ENCODE measurements around the gene ANKRD16. TPM values are rescaled to one million over a fixed set of nuclear protein-coding genes. Genes with fewer than 3 reads are reported as not detected.
"Not testable (repeated sequence)": the region's sequence is repeated elsewhere in the genome, so short reads cannot be mapped to it uniquely, and the experiment has no call there.

Gene ANKRD16
- total and polyA plus RNA-seq, 9 donors, result 6.6 to 15.3 (median 9.6) TPM

- no peak for DNase-seq
- Histone ChIP-seq H3K27me3 (no peaks in the 10 kb centered on the region), H3K27ac (no peak overlapping the region), H3K4me1 (ENCODE audit: insufficient read depth) (no peaks in the 10 kb centered on the region), H3K36me3 (no peaks in the 10 kb centered on the region), H3K9me3 (no peaks in the 10 kb centered on the region), H3K4me3 (no peak overlapping the region)
- no peak for TF ChIP-seq POLR2A (IDR thresholded peaks at IDR 0.05)
- no peak for TF ChIP-seq EP300 (IDR thresholded peaks at IDR 0.05)
- TF ChIP-seq, protein P1, sequence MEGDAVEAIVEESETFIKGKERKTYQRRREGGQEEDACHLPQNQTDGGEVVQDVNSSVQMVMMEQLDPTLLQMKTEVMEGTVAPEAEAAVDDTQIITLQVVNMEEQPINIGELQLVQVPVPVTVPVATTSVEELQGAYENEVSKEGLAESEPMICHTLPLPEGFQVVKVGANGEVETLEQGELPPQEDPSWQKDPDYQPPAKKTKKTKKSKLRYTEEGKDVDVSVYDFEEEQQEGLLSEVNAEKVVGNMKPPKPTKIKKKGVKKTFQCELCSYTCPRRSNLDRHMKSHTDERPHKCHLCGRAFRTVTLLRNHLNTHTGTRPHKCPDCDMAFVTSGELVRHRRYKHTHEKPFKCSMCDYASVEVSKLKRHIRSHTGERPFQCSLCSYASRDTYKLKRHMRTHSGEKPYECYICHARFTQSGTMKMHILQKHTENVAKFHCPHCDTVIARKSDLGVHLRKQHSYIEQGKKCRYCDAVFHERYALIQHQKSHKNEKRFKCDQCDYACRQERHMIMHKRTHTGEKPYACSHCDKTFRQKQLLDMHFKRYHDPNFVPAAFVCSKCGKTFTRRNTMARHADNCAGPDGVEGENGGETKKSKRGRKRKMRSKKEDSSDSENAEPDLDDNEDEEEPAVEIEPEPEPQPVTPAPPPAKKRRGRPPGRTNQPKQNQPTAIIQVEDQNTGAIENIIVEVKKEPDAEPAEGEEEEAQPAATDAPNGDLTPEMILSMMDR (IDR thresholded peaks at IDR 0.05), result no peak
- 76 to 84% (median 79%) methylated on average over 18 of the region's 18 CpGs for WGBS, 3 donors
- intact Hi-C loops (cut with DNase I), result no loop called here
Measured at GRCh38 chr10:5855979-5856700, 33.6 kb downstream of the ANKRD16 start.

DNA sequence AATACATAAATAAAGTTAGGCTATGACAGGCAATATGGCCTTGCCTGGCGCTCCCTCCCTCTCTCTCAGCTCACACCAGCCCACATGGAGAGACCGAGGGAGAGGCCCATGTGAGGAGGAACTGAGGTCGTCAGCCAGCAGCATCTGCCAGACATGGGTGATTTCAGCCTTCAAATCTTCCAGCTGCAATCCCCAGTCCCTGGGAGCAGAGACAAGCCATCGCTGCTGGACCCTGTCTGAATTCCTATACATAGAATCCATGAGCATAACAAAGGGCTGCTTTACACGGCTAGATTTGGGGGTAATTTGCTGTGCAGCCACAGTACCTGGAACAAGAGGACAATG, 35.6 kb downstream of the ANKRD16 start:
- TF ChIP-seq EP300 (IDR thresholded peaks at IDR 0.05) (no peak), POLR2A (IDR thresholded peaks at IDR 0.05) (no peak)
- H3K36me3 ChIP-seq, result no peaks in the 10 kb centered on the region
- no peaks in the 10 kb centered on the region for H3K4me1 ChIP-seq (ENCODE audit: insufficient read depth)
- H3K27ac ChIP-seq, result no peak overlapping the region
- no peak for DNase-seq
- no peaks in the 10 kb centered on the region for H3K9me3 ChIP-seq
- intact Hi-C loops (cut with DNase I), result no loop called here
- no peaks in the 10 kb centered on the region for H3K27me3 ChIP-seq
- no peak overlapping the region for H3K4me3 ChIP-seq
- 37 to 66% (median 56%) methylated on average over 5 of the region's 5 CpGs for WGBS, 3 donors

- H3K36me3 ChIP-seq; H3K4me1 ChIP-seq (ENCODE audit: insufficient read depth); H3K4me3 ChIP-seq; H3K27ac ChIP-seq; intact Hi-C loops (cut with DNase I); DNase-seq; H3K27me3 ChIP-seq; H3K9me3 ChIP-seq: not testable (repeated sequence)
- WGBS, 3 donors, result 95 to 98% (median 97%) methylated on average over 4 of the region's 4 CpGs
Measured at GRCh38 chr10:5846667-5847066, 43.0 kb downstream of the ANKRD16 start.

- H3K4me3 ChIP-seq, result no peak overlapping the region
- WGBS, 3 donors, result 64 to 67% (median 64%) methylated on average over 13 of the region's 13 CpGs
- H3K4me1 ChIP-seq (ENCODE audit: insufficient read depth), result no peaks in the 10 kb centered on the region
- TF ChIP-seq EP300 (IDR thresholded peaks at IDR 0.05) (no peak), POLR2A (IDR thresholded peaks at IDR 0.05) (no peak)
- TF ChIP-seq, protein P1 (IDR thresholded peaks at IDR 0.05), result no peak
- H3K27ac ChIP-seq, result no peak overlapping the region
- H3K9me3 ChIP-seq, result no peaks in the 10 kb centered on the region
- H3K36me3 ChIP-seq, result no peaks in the 10 kb centered on the region
- intact Hi-C loops (cut with DNase I), result no loop called here
- no peak for DNase-seq
- H3K27me3 ChIP-seq, result no peaks in the 10 kb centered on the region
Measured at GRCh38 chr10:5844345-5845055, 45.2 kb downstream of the ANKRD16 start.

- 31 to 43% (median 38%) methylated on average over 4 of the region's 4 CpGs for WGBS, 3 donors
- no peak overlapping the region for H3K4me3 ChIP-seq
- no peaks in the 10 kb centered on the region for H3K36me3 ChIP-seq
- intact Hi-C loops (cut with DNase I), result no loop called here
- no peaks in the 10 kb centered on the region for H3K27me3 ChIP-seq
- H3K27ac ChIP-seq, result no peak overlapping the region
- DNase-seq, result no peak
- TF ChIP-seq, protein P1 (IDR thresholded peaks at IDR 0.05), result no peak
- no peak for TF ChIP-seq POLR2A (IDR thresholded peaks at IDR 0.05)
- no peak for TF ChIP-seq EP300 (IDR thresholded peaks at IDR 0.05)
- no peaks in the 10 kb centered on the region for H3K4me1 ChIP-seq (ENCODE audit: insufficient read depth)
- no peaks in the 10 kb centered on the region for H3K9me3 ChIP-seq
Measured at GRCh38 chr10:5843686-5844344, 45.9 kb downstream of the ANKRD16 start.
